ENCODE results near the gene COL11A2.

DNA sequence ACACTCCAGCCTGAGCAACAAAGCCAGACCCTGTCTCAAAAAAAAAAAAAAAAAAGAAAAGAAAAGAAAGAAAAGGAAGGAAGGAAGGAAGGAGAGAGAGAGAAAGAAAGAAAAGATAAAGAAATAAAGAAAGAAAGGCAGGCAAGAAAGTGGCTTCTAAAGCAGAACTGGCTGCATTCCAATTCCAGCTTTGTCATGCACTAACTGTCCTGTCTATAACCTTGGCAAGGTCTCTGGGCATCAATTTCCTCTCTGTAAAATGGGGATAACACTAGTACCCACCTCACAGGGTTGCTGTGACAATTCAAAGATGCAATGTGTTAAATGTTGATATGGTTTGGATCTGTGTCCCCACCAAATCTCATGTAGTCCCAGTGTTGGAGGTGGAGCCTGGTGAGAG, 44.1 kb upstream of the COL11A2 start:
- no peak for TF ChIP-seq POLR2A (IDR thresholded peaks at IDR 0.05; ENCODE audit: low read depth, low read length)
- TF ChIP-seq POLR2AphosphoS5 (IDR thresholded peaks at IDR 0.05; ENCODE audit: low read depth, low read length), result no peak
- TF ChIP-seq TAF1 (IDR thresholded peaks at IDR 0.05; ENCODE audit: low read depth, low read length), result no peak
- no peak for TF ChIP-seq SPI1 (IDR thresholded peaks at IDR 0.05; ENCODE audit: low read depth, low read length)
